Lung microvascular endothelial cell (primary cell): ENCODE results near the gene CENPE. TPM values are rescaled to one million over a fixed set of nuclear protein-coding genes. Genes with fewer than 3 reads are reported as not detected.
A peak's percentile ranks its signal among the peaks of the same experiment; 100 is the strongest.

ENCODE experiments used
- DNase-seq, 2 donors: peaks; one replicate each; pipeline versions ENCODE4 v3.0.0 to v3.0.0-alpha.2; 2010; ENCODE audit warnings: low read depth in 2 of 2
- total RNA-seq: library from RNA; depleted of rRNA; stranded (reverse); fragments of >200 nt; gene quantifications from 2 replicates; pipeline ENCODE4 v1.2.1, GENCODE V29; 2014

CENPE gene
- total RNA-seq, 1 donor from 2014 or later: 1.8 TPM

- DNase-seq: peak; percentile 19 to 47
Measured at GRCh38 chr4:103136671-103137445, 61.3 kb downstream of the CENPE start.

- no peak for DNase-seq
Measured at GRCh38 chr4:103129174-103129573, 69.0 kb downstream of the CENPE start.

- DNase-seq: no peak
Measured at GRCh38 chr4:103126126-103126525, 72.0 kb downstream of the CENPE start.

DNA sequence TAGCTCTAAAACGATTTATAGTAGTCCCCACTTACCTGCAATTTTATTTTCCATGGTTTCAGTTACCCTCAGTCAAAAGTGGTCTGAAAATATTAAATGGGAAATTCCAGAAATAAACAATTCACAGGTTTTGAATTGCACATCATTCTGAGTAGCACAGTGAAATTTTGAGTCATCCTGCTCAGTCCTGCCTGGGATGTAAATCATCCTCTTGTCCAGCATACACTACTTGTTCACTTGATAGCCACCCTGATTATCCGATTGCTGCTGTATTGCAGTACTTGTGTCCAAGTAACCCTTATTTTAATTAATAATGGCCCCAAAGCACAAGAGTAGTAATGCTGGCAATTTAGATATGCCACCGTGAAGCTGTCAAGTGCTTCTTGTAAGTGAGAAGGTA, 75.0 kb downstream of the CENPE start:
- DNase-seq: no peak

DNA sequence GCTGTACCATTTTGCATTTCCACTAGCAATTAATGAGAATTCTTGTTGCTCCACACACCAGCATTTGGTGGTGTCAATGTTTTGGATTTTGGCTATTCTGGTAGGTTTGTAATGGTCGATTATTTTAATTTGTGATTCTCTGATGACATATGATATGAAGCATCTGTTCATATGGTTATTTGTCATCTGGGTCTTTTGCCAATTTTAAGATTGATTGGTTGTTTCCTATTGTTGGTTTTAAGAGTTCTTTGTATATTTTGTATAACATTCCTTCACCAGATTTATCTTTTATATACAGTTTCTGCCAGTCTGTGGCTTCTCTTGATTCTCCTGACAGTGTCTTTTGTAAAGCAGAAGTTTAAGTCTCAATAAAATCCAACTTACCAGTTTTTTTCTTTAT, 80.0 kb downstream of the CENPE start:
- DNase-seq: peak in 1 of 2 donors; percentile 51

GRCh38 chr4:103111598-103111997, 86.5 kb downstream of the CENPE start:
- DNase-seq: no peak

DNA sequence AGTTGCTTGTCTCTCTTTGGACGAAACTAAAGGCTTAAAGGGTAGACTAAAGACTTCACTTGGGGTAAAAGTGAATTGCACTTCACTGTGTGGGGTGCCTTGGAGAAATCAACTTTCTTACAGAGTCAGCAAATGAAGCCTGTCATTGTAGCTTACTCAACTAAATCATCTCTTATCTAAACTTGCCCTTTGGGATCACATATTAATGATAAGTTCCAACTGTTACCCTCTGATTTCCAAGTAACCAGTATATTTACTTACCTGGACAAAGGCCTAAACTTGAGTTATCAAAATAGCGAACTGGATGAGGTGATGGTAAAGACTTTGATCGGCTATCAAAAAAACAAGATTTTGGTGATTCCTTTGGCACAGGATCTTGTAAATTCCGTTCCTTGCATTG, 89.6 kb downstream of the CENPE start:
- DNase-seq: no peak

DNA sequence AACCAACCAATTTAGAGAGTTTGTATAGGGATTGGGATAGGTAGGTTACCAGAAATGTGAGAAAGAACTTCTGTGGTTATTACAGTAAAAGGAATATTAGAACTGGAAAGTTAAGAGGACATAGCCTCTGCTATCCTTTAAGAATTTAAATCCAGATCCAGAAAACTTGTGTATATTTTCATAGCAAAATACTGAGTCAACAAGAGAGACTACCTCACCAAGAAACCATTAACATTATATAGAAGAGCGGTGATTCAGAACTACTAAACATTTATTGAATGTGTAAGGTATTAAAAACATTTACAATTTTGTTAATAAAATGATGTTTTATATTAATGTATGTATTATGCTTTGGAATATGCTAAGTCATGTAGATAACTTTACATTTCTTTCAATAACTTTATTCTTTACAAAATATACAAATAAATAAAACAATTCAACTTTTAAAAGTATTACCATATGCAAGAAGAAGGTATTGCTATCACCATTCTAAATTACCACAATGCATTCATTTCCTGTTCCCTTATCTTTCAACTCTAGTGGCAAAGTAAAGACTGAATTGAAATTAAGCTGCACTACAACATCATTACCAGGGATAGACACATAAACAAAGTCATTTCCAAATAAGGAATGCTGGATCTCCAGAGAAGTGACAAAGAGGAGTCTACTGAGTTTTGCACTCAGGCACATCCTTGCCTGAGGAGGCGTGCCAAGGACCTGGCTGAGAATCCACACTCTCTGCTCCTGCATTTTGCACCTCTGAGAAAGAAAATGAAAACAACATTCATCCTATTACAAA, 92.4 kb downstream of the CENPE start:
- no peak for DNase-seq

GRCh38 chr4:103104886-103105285, 93.3 kb downstream of the CENPE start:
- DNase-seq: no peak

GRCh38 chr4:103100691-103101090, 97.5 kb downstream of the CENPE start:
- no peak for DNase-seq

DNA sequence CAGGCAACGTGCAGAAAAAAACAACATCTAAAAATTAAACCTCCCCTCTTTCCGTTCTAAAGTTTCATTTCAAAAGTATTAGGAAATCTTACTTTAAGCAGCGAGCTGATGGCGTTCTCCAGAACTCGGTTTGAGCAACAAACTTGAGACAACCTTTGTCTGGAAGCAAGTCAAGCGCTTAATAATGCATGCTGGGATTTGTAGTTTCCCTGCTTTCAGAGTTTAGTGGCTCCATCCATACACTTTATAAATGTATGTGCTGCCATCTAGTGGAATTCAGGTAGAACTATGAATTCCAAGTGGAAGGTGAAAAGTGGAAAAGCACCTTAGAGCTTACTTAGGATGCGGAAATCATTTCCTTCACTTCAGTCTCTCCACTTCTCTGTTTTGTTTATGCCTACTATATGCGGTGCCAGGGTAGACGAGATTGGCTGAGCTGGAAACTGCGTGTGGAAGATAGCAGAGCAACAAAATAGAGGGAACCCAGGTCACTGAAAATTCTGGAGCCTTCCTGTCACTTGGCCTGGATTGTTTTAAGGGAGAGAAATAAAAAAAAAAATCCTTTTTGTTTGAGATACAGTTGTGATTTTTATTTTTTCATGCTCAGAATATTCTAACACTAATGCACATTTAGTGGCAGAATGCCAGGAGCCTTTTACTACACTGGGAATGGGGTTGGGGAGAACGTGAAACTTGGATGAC, 98.3 kb downstream of the CENPE start, which contains the start of gene BDH2:
TSS of gene BDH2 (minus strand) at position 144 of the 702 bp plus-strand sequence. CDS start 3,580 bp downstream, outside the sequence.
- peak; percentile 86 to 94 for DNase-seq

- DNase-seq: peak in 1 of 2 donors; percentile 33
Measured at GRCh38 chr4:103098756-103099440, 99.2 kb downstream of the CENPE start.

GRCh38 chr4:103098341-103098740, 99.8 kb downstream of the CENPE start:
- peak in 1 of 2 donors; percentile 26 for DNase-seq

DNA sequence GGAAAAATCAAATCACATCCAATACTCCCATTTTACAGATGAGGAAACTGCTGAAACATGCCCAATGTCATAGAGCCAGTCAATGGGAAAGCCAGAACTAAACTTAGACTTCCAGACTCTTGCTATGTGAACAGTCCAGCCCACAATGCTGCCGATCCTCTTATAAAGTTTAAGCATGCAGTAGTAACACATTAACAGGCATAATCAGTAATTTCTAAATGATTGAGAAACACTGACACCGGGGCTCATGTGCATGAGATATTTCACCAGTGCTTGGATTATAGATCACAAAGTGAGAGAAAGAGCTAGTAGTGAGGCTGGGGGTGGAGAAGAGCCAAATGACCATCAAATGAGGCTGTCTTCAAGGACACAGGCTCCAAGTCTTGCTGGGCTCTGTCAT, 101.0 kb downstream of the CENPE start:
- no peak for DNase-seq

DNA sequence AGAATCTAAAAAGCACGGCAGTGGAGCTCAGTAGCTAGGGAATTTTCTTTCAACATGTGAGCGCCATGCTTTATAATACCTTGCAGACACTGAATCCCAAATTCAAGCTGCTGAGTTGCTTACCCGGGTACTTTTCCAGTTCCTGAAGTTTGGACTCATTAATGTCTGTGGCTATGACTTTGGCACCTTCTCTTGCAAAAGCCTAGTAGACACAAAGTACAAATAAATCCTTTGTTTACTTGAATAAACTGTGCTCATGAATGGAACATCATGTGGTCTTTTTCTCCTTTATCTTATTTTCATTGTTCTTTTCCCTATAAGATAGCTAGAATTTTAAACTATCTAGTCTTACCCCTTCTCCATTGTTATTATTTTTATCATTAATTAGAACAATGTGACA, 103.1 kb downstream of the CENPE start:
- DNase-seq: no peak

- DNase-seq: no peak
Measured at GRCh38 chr4:103092245-103092644, 105.9 kb downstream of the CENPE start.

GRCh38 chr4:103091601-103092223, 106.4 kb downstream of the CENPE start:
- peak; percentile 79 to 82 for DNase-seq

- DNase-seq: no peak
Measured at GRCh38 chr4:103089481-103089880, 108.7 kb downstream of the CENPE start.

- no peak for DNase-seq
Measured at GRCh38 chr4:103086551-103086950, 111.6 kb downstream of the CENPE start.

DNA sequence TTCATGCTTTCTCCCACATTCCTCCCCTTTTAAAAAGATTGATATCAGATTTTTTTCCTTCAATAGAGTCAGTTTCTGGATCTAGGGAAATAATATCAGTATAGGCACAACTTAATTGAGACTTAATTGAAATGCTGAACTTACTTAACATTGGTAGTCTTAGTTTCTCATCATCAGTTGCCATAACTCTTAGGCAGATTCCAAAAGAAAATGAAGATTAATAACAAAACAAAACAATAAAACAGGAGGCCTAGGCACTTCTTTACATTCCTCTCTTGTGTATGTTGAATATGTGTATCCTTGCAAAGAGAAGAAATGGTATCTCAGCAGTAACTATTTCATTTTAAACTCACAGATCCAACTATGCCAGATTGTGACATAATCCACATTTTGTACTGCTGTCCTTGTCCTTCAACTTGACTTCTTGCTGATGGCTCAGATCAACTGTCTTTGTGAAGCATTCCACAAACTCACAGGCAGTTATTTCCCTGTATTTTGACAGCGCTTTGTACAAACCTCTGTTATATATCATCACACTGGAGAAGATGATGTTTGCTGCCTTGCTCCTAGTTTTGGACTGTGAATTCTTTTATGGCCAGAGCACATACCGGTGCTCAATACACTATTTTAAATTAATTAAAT, 112.5 kb downstream of the CENPE start:
- DNase-seq: no peak
